ENCODE results near the gene UBQLN4. TPM values are rescaled to one million over a fixed set of nuclear protein-coding genes. Genes with fewer than 3 reads are reported as not detected.

Gene UBQLN4
- total RNA-seq, 3 donors from 2014 or later (not counting 1 experiment from before 2014, with no cell fraction given), result 14.4 to 23.5 (median 23.5) TPM

DNA sequence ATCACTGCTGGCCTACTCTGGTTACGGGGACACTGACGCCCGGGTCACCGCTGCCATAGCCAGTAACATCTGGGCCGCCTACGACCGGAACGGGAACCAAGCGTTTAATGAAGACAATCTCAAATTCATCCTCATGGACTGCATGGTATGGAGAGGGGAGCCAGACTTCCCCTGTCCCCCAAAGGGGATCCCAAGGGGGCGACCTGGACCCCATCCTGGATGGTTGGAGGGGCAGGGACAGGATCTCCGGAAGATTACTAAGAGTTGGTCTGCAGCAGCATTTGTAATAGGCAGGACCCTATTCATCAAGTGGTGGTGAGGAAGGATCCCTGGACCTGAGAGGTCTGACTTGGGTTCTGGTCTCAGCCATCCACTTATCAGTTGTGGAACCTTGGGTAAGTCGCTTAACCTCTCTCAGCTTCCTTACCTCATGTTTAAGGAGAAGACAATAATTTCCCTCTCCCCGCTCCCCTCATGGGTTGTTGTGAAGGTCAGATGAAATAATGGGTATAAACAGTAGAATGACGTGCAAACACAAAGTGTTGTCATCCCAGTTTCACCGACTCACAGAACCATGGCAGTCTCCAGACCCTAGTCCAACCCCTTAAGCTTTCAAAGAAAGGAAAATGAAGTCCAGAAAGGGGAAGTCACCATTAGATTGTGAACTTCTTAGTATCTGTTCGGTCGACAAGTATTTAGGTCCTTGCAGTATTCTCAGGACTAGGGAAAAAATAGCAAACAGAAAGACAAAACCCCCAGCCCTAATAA lies 1.9 kb upstream of the UBQLN4 start:
- TF ChIP-seq CTCF (IDR thresholded peaks at IDR 0.05), result no peak
- intact Hi-C loops (cut with micrococcal nuclease), result no loop called here
- H3K9me3 ChIP-seq (ENCODE audit: control insufficient read depth, insufficient read depth, low read length), result no peaks in the 10 kb centered on the region
- DNase-seq (no peak), ATAC-seq (no peak)
- no peaks in the 10 kb centered on the region for H3K36me3 Mint-ChIP-seq
- peaks cover 28 to 33% of the 10 kb centered on the region in 2 donors for H3K4me1 Mint-ChIP-seq
- 18% methylated on average over 13 of the region's 17 CpGs for WGBS (ENCODE audit: insufficient coverage)
- H3K27me3 ChIP-seq (ENCODE audit: control insufficient read depth, insufficient read depth, low read length), result no peaks in the 10 kb centered on the region
- peak overlapping the region; percentile 98 for H3K4me3 Mint-ChIP-seq
- peak overlapping the region; percentile 70 for H3K4me3 ChIP-seq (ENCODE audit: low read length)
- H3K27ac Mint-ChIP-seq, result peak overlapping the region in 1 of 2 donors; percentile 93
- H3K4me1 ChIP-seq (ENCODE audit: control insufficient read depth, insufficient read depth, low read length), result peaks cover 27% of the 10 kb centered on the region
- no peaks in the 10 kb centered on the region for H3K27me3 Mint-ChIP-seq (ENCODE audit: low read depth in 2 of 2)
- H3K27ac ChIP-seq (ENCODE audit: low read length), result no peak overlapping the region
- H3K9me3 Mint-ChIP-seq, result no peaks in the 10 kb centered on the region
- peaks cover under 1% of the 10 kb centered on the region for H3K36me3 ChIP-seq (ENCODE audit: control insufficient read depth, insufficient read depth, low read length)

DNA sequence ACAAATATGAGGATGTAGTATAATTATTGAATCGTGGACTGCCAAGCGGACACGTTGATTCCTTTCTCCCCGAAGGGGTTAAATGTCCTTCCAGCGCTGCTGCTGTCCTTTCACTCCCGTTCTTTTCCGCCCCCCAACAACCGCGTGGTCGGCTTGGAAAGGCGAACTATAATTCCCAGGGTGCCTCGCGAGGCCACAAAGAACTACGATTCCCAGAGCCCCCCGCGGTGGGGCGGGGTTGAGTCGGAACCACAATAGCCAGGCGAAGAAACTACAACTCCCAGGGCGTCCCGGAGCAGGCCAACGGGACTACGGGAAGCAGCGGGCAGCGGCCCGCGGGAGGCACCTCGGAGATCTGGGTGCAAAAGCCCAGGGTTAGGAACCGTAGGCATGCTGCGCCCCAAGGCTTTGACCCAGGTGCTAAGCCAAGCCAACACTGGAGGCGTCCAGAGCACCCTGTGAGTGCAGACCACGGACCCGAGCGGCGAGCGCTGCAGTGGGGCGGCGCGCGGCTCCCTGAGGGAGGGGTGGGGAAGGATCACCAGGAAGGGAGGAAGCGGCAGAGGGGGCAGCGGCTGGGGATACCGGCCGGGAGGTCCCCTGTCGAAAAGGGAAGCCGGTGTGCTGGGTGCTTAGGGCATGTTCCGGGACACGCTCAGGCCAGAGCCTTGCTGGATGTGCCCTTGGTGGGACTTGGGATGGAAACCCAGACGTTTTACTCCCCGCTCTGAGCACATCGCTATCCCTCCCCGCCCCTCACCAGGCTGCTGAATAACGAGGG lies 1.1 kb upstream of the UBQLN4 start, which contains the start of gene LAMTOR2:
Gene LAMTOR2, plus strand, starts transcription at position 283 of the 781 bp plus-strand sequence. Its CDS starts 108 bp downstream, at position 391.
- Mint-ChIP-seq H3K9me3 (no peaks in the 10 kb centered on the region), H3K4me3 (peak within 1 kb of the TSS; percentile 98)

DNA sequence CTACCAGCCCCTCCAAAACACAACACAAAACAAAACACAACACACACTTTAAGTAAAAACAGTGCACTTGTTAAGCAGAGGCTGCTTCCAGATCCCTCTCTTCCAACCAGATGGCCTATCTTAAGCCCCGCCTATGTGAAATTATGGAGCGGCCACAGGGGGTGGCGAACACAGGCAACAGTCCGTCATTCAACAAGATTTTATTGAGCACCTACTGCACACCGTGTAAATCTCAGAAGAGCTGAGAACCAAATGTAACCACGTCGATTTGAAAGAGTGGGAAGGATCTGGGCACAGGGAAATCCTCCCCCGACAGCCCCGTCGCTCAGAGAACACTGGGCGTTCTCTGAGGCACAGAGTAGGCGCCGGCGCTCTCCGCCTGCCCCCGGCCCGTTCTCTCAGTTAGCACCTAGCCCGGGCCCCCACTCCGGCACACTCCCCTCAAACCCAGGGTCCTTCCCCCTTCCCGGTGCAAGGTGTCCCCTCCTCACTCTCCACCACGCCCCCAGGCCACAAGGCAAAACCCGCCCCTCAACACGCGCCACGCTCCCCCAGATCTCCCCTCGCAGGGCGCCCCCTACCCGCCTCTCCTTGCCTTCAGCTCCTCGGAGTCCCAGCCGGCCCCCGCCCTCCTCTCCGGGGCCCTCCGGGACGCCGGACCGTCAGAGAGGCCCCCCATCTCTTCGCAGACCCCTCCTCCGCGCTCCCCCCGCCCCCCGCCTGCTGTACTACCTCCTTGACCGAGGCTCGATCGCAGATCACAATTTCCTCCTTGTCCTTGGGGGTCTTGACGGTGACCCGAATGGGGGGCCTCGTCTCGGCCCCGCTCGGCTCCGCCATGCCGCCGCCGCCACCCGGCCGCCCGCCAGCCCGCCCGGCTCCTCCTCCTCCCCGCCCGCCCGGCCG lies 483 bp downstream of the UBQLN4 start:
- 1% methylated on average over 44 of the region's 63 CpGs for WGBS (ENCODE audit: insufficient coverage)
- Histone ChIP-seq H3K27me3 (ENCODE audit: control insufficient read depth, insufficient read depth, low read length) (no peaks in the 10 kb centered on the region), H3K36me3 (ENCODE audit: control insufficient read depth, insufficient read depth, low read length) (peaks cover 11% of the 10 kb centered on the region), H3K4me3 (ENCODE audit: low read length) (peak overlapping the region; percentile 70), H3K27ac (ENCODE audit: low read length) (peak overlapping the region; percentile 41), H3K9me3 (ENCODE audit: control insufficient read depth, insufficient read depth, low read length) (no peaks in the 10 kb centered on the region), H3K4me1 (ENCODE audit: control insufficient read depth, insufficient read depth, low read length) (peaks cover 27% of the 10 kb centered on the region)
- H3K4me1 Mint-ChIP-seq, result peaks cover 32 to 33% of the 10 kb centered on the region in 2 donors
- peak overlapping the region; percentile 80 to 85 for H3K27ac Mint-ChIP-seq
- peak; percentile 18 to 20 (median 18) for ATAC-seq
- DNase-seq, result peak; percentile 43 to 78
- H3K4me3 Mint-ChIP-seq, result peak overlapping the region; percentile 93
- intact Hi-C loops (cut with micrococcal nuclease), result no loop called here
- peak; percentile 15 for TF ChIP-seq CTCF (IDR thresholded peaks at IDR 0.05)
- H3K9me3 Mint-ChIP-seq, result no peaks in the 10 kb centered on the region
- no peaks in the 10 kb centered on the region for H3K36me3 Mint-ChIP-seq
- H3K27me3 Mint-ChIP-seq (ENCODE audit: low read depth in 2 of 2), result no peaks in the 10 kb centered on the region

More for the DNA sequence above, 1.1 kb upstream of the UBQLN4 start, which contains the start of gene LAMTOR2:
- Histone ChIP-seq H3K27ac (ENCODE audit: low read length) (peak within 1 kb of the TSS; percentile 84), H3K4me1 (ENCODE audit: control insufficient read depth, insufficient read depth, low read length) (peaks cover 27% of the 10 kb centered on the region), H3K36me3 (ENCODE audit: control insufficient read depth, insufficient read depth, low read length) (peaks cover 3% of the 10 kb centered on the region), H3K9me3 (ENCODE audit: control insufficient read depth, insufficient read depth, low read length) (no peaks in the 10 kb centered on the region), H3K4me3 (ENCODE audit: low read length) (peak within 1 kb of the TSS; percentile 70), H3K27me3 (ENCODE audit: control insufficient read depth, insufficient read depth, low read length) (no peaks in the 10 kb centered on the region)
- no peak for TF ChIP-seq CTCF (IDR thresholded peaks at IDR 0.05)
- intact Hi-C loops (cut with micrococcal nuclease), result loop anchor here (1.0 kb wide), 2 partner anchors 33 to 195 kb away; partner anchors contain the start of gene SYT11
- DNase-seq (peak; percentile 93 to 95), ATAC-seq (peak; percentile 78 to 91 (median 83))
- no peaks in the 10 kb centered on the region for H3K27me3 Mint-ChIP-seq (ENCODE audit: low read depth in 2 of 2)
- under 1% methylated on average over 53 of the region's 53 CpGs for WGBS (ENCODE audit: insufficient coverage)
- no peaks in the 10 kb centered on the region for H3K36me3 Mint-ChIP-seq
- peak within 1 kb of the TSS; percentile 89 to 93 for H3K27ac Mint-ChIP-seq
- H3K4me1 Mint-ChIP-seq, result peaks cover 31 to 33% of the 10 kb centered on the region in 2 donors

Data from natural killer cell (primary cell).